Stimulated activated CD8-positive, alpha-beta memory T cell treated with anti-CD3 and anti-CD28 coated beads, Interleukin-4, amount 100 ng/mL, for 48 hours (primary cell): ENCODE results near the gene CLOCK.

ENCODE experiments used
- DNase-seq: peaks from one replicate; pipeline ENCODE4 v3.0.0-alpha.2; 2020

The CLOCK gene

DNA sequence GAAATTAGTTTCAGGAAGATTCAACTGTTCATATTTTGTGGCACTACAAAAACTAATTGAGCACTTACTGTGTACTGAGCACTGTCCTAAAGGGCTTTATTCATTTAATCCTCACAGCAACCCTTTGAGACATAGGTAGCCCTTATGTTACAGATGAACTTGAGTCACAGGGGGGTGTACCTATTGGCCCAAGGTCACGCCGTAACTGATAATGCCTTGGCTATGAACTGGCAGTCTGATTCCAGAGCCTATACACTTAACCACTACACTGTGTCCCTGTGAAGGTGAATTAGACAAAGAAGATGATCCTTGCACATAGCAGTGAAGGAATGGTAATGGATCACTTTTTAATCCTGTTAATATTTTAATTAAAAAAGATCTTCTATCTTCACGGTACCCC is 138.9 kb downstream of the CLOCK start:
- DNase-seq = no peak

DNA sequence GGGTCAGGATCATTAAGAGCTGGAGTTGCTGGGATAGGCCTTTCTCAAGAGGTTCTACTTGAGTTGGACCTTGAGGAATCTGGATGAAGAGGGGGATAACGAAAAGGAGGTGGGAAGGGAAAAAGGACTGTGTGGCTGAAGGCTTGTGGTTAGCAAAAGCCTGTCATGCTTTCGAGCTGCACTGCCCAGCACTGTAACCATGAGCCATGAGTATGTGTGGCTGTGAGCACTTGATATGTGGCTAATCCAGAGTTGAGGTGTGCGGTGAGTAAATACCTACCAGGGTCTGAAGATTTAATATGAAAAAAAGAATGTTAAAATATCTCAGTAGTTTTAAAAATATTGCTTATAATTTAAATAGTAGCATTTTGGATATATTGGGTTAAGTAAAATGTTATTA is 139.6 kb downstream of the CLOCK start:
- DNase-seq = no peak

DNA sequence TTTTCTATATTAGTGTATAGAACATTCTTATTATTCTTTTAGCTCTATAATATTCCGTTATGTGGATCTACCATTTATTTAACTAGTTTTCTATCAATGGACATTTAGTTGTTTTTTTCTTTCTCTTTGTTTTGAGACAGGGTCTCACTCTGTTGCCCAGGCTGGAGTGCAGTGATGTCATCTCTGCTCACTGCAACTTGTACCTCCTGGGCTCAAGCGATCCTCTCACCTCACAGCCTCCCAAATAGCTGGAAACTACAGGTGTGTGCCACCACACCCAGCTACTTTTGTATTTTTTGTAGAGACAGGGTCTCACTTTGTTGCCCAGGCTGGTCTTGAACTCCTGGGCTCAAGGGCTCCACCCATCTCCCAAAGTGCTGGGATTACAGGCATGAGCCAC is 140.2 kb downstream of the CLOCK start:
- DNase-seq = no peak

DNA sequence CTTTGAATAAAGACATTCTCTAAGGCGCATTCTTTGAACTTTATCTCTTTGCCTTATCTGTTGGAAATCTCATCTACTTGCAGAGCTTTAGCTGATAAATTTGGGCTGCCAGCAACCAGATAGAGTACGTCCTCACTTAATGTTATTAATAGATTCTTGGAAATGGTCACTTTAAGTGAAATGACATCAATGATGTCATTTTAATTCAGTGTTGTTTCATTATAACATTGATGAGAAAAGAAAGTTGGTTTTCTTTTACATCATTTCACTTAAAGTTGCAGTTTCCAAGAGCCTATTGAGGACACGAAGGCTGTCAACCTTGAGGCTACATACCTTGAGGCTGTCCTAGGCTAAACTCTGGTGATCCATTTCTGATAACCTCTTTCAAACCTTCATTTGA is 141.6 kb downstream of the CLOCK start:
- DNase-seq = no peak

DNA sequence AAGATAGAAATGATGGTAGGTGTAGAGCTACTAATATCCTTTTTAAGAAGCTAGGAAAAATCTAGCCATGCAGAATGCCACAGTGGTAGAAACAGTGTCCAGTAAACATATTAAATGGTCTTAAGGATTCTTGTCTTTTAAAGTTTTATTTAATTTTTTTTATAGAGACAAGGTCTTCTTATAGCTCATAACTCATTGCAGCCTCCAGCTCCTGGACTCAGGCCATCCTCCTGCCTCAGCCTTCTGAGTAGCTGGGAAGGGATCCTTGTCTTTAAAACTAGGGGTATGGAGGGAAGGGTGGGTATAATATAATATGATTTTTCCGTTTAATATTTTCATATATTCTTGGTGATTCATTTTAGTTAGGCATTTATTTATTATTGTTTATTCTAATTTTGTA is 147.1 kb downstream of the CLOCK start:
- DNase-seq = no peak

DNA sequence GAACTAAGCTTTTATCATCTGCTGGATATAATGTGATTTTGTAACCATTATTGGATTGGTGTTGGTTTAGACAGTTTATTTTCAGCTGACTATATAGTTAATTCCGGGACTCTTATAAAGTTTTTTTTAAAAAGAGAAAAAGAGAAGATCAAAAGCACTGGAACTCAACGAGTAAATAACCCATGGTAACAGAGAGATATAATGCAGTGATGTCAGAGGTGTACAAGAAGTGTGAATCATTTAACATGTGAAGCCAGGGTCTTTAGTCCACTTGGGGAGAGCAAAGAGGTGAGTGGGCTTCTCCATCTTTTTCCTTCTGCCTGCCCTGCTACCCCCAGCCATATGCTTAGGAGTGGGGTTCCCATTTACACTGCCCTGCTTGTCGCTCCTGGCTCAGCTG is 147.7 kb downstream of the CLOCK start:
- DNase-seq = no peak

DNA sequence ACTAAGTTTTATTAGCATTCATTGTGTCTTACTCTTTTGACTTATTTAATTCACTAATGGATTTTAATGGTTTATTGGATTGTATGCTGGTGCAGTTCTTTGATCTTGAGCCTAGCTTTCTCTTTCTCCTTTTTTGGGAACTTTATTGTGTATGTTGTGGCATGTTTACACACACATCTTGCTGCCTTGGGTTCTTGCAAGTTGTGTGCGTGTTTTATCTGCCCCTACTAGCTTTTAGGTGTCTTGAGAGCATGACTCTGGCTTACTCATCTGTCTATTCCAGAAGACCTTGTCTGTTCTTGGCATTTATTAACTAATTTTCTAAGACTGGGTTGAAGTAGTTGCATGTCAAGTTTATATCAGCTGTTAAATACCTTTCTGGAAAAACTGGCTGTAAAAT is 148.2 kb downstream of the CLOCK start:
- DNase-seq = no peak

DNA sequence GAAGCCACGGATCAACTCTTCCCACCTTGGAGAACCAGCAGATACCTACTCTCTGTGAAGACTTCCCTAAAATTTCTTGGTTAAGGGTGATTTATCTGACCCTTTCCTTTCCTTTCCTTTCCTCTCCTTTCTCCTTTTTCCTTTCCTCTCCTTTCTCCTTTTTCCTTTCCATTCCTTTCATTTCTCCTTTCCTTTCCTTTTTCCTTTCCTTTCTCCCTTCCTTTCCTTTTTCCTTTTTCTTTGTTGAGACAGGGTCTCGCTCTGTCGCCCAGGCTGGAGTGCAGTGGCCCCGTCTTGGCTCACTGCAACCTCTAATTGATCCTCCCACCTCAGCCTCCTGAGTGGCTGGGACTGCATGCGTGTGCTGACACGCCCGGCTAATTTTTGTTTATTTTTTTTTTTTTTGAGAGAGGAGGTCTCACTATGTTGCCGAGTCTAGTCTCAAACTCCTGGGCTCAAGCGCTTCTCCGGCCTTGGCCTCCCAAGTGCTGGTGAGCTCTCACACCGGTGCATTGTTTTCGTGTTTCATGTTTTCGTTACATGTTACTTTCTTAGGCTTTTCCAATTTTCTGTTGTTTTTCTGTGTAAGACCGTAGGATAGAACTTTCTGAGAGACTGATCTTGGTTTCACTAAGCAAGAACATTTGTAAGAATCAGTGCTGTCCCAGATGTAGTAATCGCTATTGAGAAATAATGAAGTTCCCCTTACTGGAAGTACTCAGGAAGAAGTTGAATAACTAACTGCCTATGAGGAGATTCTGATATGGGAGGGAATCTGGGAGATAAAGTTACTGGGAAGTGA is 149.0 kb downstream of the CLOCK start:
- DNase-seq = no peak

DNA sequence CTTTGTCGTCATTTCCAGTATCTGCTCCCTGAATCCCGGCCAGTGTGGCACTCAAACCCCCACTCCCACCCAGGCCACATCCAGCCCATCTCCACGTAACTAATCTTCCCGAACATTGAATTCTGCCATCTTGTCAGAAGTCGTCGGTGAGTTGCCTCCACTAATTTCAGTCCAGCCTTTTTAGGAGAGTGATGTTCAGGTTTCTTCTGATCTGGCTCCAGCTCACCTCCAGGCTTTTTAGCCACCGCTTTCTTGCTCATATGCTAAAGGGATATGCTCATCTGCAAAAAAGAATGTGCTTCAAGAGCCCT is 149.6 kb downstream of the CLOCK start:
- no peak for DNase-seq

DNA sequence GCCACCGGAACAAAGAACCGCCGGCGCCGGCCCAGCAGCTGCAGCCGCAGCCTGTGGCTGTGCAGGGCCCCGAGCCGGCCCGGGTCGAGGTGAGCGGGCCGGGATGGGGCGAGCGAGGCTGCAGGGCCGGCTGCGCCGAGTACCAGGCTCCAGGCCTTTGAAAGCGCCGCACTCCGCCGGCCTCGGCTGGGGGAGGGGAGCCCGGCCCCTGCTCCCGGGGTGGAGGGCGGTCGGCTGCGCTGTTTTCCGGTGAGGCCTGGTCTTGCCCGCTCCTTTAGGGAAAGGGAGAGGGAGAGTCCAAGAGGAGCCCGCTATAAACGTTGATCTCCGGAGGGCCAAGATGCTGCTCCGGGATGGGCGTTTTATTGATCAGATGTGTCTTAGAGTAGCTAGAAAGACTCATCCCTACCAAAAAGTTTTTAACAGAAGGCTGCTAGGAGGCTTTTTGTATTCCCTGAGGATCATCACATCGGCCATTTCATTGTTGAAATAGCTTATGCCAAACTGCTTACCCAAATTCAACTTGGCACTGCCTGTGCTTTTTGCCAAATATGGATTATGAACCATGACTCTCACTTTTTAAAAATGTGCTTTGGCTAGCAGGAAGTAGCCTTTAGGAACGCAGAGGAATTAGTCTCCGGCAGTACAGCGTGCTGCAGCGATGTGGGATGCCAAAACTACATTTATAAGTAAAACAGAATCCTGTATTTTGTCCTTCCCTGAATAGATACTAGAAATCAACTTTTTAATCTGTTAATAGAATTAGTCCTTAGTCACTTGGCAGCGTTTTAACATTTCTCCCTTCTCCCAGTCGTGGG is 150.2 kb downstream of the CLOCK start:
- DNase-seq = peak; percentile 57

DNA sequence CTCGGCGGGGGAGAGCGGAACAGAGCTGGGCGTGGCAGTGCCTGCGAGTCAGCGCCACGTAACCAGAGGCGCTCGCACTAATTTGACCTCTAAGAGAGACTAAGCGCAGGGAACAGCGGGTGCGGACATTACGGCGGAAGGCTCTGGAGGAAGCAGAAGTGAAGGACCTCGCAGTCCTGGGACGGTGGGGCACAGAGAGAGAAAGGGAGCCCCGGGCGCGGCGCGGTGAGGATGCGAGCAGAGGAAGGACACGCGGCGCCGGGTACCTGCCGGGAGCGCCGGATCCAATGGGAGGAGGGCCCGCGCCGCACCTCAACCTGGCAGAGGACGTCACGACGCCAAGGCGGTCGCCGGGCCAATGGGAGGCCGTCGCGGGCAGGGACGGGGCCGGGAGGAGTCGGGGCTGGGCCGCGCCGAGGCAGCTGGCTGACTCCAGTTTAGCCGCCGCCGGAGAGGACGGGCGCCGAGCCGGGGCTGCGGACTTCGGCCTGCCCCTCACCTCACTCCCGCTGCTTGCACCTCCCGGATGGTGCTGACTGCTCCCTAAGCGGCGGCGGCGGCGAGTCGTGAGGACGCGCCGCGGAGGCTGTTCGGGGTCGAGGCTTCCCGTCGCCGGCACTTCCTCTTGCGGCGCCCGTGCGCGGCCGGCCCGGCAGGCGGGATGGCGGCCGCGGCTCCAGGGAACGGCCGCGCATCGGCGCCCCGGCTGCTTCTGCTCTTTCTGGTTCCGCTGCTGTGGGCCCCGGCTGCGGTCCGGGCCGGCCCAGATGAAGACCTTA is 151.0 kb downstream of the CLOCK start, which contains the start of gene TMEM165:
Gene TMEM165, plus strand, starts transcription at position 429 of the 779 bp plus-strand sequence. Its CDS starts 233 bp downstream, at position 662.
- peak; percentile 93 for DNase-seq

DNA sequence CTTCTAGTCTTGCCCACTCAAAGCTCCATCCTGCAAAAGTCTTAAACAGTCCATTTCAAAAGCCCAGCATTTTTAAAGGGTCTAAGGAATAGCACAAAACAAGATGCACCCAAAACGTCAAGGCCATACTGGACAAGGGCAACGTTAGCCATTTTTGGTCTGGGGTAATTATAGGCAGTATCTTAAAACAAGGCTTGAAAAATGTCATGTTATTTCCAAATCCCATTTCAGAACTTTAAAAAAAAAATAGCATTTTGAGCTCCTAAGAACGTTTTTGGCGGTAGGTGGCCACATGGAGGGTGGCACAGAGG is 151.5 kb downstream of the CLOCK start:
- no peak for DNase-seq

DNA sequence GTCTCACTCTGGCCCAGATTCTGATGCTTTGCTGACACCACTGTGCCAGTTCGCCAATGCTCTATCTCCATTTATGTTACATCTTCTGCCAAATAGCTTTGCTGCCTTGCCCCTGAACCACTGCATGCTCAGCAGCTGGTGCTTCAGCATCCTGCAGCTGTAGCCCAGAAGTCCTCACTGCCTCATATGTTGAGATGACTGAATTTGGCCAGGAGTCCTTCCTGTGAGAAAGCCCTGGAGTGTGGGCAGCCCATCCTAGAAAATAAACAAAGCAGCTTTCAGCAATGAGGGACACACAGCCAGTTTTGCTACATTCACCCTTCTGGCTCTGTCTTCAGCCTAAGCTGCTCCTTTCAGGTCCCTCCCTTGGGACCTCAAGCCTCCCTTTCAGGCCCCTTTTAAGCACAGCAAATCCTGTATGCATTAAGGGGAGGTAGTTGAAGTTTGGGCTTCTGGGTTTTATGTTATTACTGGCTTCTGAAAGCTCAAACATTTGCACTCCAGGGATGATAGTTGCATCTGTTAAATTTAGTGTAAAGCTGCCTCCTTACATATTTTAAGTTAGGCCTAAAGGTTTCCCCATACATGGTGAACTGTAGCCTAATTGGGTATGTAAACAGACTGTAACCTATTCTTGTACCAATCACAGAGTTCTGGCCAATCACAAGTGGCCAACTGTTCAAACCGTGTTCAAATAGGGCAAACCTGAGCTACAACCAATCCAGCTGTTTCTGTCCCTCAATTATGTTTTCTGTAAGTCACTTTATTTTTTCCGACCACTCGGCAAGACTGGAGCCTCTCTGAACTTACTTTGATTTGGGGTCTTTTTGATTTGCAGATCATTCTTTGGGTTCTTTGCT is 153.0 kb downstream of the CLOCK start:
- DNase-seq = no peak

DNA sequence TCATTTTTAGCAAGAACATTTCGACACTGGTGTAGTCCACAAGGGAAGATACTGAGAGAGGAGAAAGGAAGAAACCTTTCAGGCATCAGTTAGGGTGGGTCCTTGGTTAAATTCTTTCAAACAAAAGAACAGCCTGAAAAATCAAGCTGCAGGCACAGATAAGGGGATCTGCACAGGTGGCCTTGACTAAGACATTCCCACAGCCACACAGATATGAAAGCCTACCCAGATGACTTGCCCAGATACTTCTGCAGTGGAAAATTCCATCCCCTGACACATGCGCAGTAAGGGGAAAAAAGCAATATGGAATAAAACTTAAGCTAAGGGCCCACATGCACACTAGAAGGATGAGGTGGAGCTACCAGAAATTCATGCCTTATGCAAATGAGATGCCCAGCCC is 159.9 kb downstream of the CLOCK start:
- DNase-seq = no peak

DNA sequence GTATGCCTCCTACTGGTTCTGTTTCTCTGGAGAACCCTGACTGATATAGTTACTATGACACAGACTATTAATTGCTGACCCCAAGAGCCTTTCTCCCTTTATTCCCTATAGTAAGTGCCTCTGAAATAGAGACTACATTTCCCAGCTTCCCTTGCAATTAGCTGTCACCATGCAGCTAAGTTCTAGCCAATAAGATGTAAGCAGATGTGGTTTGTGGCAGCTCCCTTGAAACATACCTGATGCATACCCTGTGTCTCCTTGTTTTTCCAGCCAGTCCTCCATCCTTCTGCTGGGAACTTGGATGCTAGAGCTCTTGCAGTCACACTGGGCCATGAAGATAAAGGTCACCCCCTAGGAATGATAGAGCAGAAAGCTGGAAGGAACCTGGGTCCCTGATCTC is 160.6 kb downstream of the CLOCK start:
- DNase-seq = no peak

DNA sequence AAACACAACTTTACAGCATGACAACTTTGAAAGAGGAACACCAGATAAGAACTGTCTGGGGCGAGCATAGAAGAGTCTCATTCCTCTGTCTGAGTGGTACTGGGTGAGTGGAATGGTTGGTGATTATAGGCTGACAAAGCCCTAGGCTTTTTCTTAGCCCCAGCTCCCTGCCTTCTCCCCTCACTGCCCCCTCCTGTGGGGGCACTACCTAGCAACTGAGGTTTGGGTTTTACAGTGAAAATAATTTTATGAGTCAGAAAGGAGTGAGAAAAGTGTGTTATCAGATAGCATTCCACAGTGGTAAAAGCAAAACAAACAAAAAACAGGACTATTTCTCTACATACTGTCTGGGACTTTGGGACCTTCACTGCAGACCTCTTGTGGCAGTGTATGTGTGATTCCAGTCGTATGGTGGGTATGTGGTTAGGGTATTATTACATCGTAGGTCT is 161.5 kb downstream of the CLOCK start:
- DNase-seq = no peak

DNA sequence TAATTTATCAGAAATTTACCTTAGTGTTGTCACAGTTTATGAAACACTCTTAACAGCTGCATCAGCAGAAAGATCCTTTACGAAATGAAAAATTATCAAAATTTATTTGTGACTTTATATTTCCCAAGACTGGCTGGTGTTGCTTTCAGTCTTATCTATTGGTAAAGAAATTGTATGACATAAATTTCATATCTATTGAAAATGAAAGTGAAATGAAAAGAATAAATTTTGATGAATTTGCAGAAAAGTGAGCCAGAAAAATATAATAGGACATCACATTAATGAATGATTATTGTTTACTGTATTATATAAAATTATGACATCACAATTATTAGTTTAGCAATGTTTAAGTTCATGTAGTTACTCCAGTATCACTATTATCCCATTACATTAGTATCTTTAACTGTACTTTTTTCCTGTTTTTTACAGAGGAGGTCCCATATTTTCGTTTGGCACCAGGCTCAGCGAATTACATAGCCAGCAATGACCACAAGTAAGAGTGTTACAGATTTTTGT is 164.2 kb downstream of the CLOCK start:
- DNase-seq = no peak

DNA sequence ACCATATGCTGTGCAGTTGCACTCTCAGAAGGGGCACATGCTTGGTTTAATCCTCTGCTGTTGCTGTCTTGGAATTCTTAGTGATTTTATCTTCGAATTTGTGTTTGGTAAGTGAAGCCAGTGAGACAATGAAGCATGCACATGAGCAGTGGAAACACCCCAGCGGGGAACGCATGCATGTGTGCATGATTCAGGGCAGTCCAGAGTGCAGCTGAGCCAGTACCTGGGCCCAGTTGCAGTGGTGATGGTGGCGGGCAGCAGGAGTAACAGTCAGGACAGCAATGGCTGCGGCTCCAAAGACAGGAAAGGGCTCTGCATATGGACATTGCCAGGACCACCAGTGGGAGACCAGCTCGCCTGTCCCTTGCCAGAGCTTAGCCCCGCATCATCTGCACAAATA is 165.2 kb downstream of the CLOCK start:
- DNase-seq = no peak

DNA sequence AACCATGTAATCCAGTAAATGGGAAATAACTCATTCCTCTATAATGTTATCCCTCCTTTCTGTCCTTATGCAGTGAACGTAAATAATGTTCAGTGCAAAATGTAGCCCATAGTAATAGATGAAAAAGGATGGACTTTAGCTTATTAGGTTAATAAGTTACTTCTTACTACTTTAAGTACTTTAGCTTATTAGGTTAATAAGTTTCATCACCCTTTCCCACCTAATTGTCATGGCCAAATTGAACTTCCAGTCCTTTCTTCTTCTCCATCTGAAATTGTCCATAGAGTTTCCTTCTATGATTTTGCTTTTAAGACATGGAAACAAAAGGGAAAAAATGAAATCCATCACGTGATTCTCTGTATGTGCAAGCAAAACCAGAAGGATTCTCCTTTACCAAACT is 166.1 kb downstream of the CLOCK start:
- no peak for DNase-seq

DNA sequence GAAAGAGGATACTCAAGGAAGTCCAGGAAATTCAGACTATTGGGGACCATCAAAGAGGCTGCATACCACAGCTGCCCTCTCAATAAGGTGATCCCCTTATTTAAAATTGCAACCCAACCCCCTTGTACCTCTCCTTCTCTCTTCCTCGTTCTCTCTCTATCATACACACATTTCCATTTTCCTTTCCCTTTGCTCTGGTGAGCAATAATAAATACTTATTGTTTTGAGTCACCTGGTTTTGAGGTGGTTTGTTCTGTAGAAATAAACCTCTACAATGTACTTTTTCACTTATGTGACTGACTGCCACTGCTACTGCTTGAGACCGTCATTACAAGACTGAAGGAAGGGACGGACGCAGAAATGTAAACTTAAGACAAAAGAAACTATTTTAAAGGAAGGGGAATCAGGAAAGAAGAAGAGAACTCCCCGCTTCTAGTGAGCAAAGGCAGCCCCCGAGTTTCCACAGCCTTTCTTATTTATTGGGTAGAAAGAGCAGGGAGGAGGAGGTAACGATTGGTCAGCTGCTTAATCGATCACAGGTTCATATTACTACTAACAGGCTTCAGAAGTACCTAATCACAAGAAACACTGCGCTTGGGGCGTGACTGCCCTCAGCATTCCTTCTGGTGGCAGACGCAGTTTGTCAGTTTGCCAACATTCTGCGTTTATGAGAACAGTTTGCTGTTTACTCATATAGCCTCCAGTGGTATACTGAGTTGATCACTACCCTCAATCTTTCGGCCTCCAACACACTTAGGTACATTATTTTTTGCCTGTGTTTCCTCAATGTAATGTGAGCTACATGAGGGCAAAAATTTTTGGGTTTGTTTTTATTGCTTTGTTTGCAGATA is 167.9 kb downstream of the CLOCK start:
- no peak for DNase-seq
